LNCAP (cell line): ENCODE data around the gene ZMAT3.

Experiments
- TF ChIP-seq, protein P1 (sequence below): fragments of 450-650 bp; IDR thresholded peaks from 2 replicates; pipeline ENCODE4 v1.5.1; 2017; ENCODE audit warnings: mild to moderate bottlenecking

The ZMAT3 gene

DNA sequence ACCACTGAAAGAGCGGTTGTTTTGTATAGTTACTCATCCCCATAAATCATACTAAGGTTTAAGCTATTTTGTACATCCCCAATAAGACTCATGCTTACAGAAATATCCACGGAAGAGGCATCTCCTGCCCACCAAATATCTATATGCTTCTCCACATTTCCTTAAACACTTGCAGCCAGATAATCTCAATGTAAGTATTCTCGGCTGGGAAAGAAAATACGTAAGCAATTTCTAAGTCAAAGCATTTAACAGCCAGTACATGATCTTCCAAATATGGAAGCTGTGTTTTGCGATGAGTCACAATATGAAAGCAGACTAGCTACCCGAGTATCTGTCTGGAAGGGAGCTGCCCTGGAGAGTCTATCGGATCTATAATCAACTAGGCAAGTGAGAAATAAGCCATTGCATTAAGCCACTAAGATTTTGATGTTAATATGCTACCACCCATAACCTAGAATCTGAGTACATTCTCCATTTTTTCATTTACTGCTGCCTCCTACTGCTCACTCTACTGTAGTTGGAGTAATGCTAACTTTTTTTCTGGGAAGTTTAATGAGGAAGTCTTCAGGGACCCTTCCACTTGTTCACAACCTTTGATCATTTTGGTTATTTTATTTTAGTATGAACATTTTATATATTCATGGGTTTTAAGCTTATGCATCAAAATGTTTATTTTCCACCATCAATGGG is 26.9 kb upstream of the ZMAT3 start:
- TF ChIP-seq, protein P1, sequence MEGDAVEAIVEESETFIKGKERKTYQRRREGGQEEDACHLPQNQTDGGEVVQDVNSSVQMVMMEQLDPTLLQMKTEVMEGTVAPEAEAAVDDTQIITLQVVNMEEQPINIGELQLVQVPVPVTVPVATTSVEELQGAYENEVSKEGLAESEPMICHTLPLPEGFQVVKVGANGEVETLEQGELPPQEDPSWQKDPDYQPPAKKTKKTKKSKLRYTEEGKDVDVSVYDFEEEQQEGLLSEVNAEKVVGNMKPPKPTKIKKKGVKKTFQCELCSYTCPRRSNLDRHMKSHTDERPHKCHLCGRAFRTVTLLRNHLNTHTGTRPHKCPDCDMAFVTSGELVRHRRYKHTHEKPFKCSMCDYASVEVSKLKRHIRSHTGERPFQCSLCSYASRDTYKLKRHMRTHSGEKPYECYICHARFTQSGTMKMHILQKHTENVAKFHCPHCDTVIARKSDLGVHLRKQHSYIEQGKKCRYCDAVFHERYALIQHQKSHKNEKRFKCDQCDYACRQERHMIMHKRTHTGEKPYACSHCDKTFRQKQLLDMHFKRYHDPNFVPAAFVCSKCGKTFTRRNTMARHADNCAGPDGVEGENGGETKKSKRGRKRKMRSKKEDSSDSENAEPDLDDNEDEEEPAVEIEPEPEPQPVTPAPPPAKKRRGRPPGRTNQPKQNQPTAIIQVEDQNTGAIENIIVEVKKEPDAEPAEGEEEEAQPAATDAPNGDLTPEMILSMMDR, result no peak

DNA sequence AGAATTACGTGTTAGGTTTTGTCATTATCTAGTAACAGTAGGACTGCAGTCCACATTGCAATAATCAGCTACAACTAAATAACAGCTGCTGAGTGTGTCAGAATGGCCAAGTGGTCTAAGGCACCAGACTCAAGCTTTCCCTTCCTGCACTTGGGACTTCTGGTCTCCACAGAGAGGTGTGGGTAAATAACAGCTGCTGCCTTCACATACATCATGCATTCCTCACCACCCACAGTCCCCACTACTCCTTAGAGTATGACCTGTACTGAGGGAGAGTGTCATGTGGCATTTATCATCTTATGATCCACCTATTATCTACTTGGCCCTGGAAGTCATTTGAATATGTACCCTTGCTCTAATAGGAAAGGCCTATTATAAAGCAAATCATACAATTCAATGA is 22.2 kb upstream of the ZMAT3 start:
- TF ChIP-seq, protein P1, result no peak

DNA sequence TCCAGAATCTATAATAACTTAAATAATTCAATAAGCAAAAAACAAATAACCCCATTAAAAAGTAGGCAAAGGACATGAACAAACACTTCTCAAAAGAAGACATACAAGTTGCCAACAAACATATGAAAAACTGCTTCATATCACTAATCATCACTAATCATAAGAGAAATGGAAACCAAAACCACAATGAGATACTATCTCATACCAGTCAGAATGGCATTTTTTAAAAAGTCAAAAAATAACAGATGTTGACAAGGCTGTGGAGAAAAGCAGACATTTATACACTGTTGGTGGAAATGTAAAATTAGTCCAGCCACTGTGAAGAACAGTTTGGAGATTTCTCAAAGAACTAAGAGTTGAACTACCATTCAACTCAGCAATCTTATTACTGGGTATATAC is 19.5 kb upstream of the ZMAT3 start:
- TF ChIP-seq, protein P1, result no peak

DNA sequence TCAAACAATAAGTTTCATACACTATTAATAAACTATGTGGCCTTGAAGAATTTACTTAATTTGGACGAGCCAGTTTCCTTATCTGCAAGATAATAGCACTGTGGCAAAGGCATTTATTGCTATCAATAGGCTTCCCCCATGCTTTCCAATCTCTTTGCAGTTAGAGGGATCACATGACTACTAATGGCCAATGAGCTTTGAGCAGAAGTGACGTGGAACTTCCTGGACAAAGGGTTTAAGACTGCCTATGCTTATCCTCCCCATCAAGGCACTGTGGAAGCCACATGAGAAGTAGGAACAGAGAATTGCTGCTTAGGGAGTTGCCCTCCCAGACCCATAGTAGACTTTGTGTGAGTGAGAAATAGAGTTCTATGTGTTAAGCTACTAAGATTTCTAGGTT is 16.7 kb upstream of the ZMAT3 start:
- TF ChIP-seq, protein P1, result no peak

DNA sequence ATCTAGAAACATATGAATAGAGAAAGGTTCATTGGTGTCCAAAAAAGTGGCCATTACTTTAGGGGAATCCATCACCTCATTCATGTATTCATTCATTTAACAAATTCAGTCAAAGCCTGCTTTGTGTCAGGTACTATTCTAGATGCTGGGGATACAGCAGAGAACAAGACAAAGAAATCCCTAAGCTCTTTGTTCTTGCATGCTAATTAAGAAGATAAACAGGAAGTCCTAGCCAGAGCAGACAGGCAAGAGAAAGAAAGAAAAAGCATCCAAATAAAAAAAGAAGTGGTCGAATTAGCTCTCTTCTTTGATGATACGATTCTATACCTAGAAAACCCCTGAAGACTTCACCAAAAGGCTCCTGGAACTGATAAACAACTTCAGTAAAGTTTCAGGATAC is 12.4 kb upstream of the ZMAT3 start:
- TF ChIP-seq, protein P1, result no peak

DNA sequence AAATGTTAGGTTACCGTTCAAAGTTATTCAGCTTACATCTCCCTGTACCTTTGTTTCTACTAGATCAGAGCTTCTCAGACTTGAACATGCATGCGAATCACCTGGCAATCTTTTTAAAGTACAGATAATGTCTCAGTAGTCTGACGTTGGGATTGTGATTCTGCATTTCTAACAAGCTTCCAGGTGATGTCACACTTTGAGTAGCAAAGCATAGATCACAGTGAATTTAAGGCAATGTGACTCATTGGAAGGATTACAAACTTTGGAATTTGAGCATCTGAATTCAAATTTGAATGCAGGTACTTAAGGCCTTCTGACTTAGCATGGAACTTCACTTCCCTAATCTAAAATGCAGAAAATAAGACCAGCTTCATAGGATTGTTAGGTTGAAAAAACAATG is 10.8 kb upstream of the ZMAT3 start:
- TF ChIP-seq, protein P1, result no peak

DNA sequence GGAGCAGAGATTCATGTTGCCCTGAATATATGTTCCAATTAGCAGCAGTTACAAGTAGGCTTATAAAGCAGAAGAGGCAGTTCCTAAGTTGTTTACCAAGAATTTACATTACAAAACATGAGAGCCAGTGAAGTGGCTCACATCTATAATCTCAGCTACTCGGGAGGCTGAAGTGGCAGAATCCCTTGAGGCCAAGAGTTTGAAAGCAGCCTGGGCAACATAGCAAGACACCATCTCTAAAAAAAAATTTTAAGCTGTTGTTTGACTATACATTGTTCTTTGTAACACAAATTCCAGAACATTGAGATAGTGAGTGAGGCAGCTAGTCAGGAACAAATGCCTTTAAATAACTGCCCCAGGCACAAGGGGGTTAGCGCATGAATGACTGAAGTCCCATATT is 10.3 kb upstream of the ZMAT3 start:
- TF ChIP-seq, protein P1, result no peak

DNA sequence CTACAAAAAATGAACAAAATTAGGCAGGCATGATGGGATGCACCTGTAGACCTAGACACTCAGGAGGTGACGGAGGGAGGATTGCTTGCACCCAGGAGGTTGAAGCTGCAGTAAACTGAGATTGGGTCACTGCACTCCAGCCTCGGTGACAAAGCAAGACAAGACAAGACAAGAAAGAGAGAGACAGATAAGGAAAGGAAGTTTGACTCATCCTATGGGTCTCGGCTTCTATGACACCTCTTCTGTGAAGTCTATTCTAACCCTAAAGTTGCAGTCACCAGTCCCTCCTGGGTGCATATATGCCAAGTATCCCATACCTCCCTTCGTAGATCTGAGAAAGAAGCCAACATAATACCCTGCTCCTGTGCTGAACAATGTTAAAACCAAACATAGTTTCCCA is 7.9 kb upstream of the ZMAT3 start:
- TF ChIP-seq, protein P1, result no peak
